RWPE2 (cell line): ENCODE data around the gene GSG1L.

ENCODE experiments used
- ATAC-seq: fragments of 200-7000 bp; cut with Tn5 transposase; 3 replicates; pipeline ENCODE4 v1.9.1; 2021; ENCODE audit warnings: low read depth
- DNase-seq: peaks from one replicate; pipeline ENCODE4 v3.0.0-alpha.2; 2020; ENCODE audit warnings: low spot score
- H3K27ac ChIP-seq: fragments of 450-650 bp; 2 replicates; pipeline ENCODE4 v1.5.1; 2017; ENCODE audit warnings: mild to moderate bottlenecking; ENCODE audit not compliant: poor library complexity, severe bottlenecking
- H3K27me3 ChIP-seq: fragments of 250-450 bp; sonication (Bioruptor Pico); 2 replicates; pipeline ENCODE4 v1.5.1; 2021; ENCODE audit warnings: mild to moderate bottlenecking, moderate library complexity; ENCODE audit not compliant: insufficient read depth, poor library complexity, severe bottlenecking
- H3K36me3 ChIP-seq: fragments of 250-450 bp; sonication (Bioruptor Pico); 2 replicates; pipeline ENCODE4 v1.5.1; 2020; ENCODE audit warnings: low read depth, mild to moderate bottlenecking, moderate library complexity
- H3K4me1 ChIP-seq: fragments of 250-450 bp; sonication (Bioruptor Pico); 2 replicates; pipeline ENCODE4 v1.5.1; 2021; ENCODE audit warnings: mild to moderate bottlenecking, moderate library complexity; ENCODE audit not compliant: insufficient read depth, poor library complexity, severe bottlenecking
- H3K4me3 ChIP-seq: fragments of 250-450 bp; sonication (Bioruptor Pico); 2 replicates; pipeline ENCODE4 v1.5.1; 2021; ENCODE audit warnings: mild to moderate bottlenecking, moderate library complexity; ENCODE audit not compliant: severe bottlenecking
- H3K9me3 ChIP-seq: fragments of 250-450 bp; sonication (Bioruptor Pico); 2 replicates; pipeline ENCODE4 v1.5.1; 2021; ENCODE audit warnings: mild to moderate bottlenecking, moderate library complexity; ENCODE audit not compliant: severe bottlenecking
- CTCF ChIP-seq: fragments of 450-650 bp; IDR thresholded peaks from one replicate; pipeline ENCODE4 v1.5.1; 2017; ENCODE audit warnings: mild to moderate bottlenecking, moderate library complexity; ENCODE audit not compliant: poor library complexity, severe bottlenecking

Gene GSG1L

GRCh38 chr16:28108590-28109247 lies 45.2 kb upstream of the GSG1L start:
- Histone ChIP-seq H3K4me1 (no peaks in the 10 kb centered on the region), H3K27ac (no peak overlapping the region), H3K4me3 (no peak overlapping the region), H3K27me3 (no peaks in the 10 kb centered on the region), H3K9me3 (no peaks in the 10 kb centered on the region), H3K36me3 (peaks cover 100% of the 10 kb centered on the region)
- ATAC-seq = no peak
- no peak for TF ChIP-seq CTCF
- no peak for DNase-seq

DNA sequence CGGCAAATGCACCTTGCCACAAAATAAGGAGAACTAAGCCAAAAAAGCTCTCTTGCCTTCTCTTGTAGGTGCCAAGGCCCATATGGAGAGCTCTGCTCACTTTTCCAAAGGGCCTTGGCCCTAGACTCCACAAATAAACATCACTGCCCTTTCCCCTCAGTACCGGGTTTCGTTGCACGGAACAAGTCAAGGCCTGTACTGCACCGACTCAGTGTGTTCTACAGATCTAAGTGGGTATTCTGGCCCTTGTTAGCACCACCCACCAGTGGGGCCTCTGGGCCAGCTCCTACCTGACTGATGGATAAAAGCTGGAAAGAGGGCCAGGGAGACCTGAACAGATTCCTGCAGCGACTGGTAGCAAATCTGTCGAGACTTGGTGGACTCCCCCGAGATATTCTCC lies 43.7 kb upstream of the GSG1L start:
- H3K36me3 ChIP-seq = peaks cover 100% of the 10 kb centered on the region

DNA sequence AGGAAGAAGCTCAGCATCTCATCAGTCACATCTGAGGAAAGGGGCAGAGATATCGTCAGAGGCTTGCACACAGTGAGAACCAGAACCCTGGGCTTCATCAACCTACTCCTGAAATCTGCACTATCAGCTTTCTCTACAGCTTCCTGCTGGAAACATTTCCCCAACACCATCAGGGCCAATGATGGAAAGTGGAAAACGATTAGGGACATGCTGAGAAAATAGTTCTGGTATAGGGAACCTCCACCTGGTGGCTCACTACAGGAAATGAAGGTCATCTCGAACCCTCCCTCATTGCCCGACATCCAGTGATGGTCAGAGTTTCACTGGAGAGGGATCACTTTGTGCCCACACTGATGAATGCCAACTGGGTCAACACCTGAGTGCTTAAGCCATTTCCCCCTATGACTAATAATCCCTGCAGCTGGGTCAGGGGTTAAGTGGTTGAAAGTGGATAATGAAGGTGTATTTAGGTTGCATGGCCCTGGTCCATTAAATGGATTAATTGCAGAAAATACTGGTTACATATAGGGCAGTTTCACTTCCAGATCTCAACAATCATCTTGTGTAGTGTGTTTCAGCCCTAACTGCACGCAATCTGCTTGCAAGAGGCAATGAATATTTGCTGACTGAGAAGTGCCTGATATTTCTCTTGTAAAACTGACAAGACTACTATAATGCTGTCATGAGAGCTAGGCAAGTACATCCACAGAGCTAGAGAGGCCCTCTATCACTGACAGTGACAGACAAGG lies 43.1 kb upstream of the GSG1L start:
- Histone ChIP-seq H3K27ac (no peak overlapping the region), H3K27me3 (no peaks in the 10 kb centered on the region), H3K9me3 (no peaks in the 10 kb centered on the region), H3K4me3 (no peak overlapping the region), H3K36me3 (peaks cover 100% of the 10 kb centered on the region), H3K4me1 (no peaks in the 10 kb centered on the region)
- TF ChIP-seq CTCF = no peak
- no peak for ATAC-seq
- DNase-seq = no peak

More for the DNA sequence above, 43.7 kb upstream of the GSG1L start:
- Histone ChIP-seq H3K4me1 (no peaks in the 10 kb centered on the region), H3K27me3 (no peaks in the 10 kb centered on the region), H3K9me3 (no peaks in the 10 kb centered on the region), H3K4me3 (no peak overlapping the region), H3K27ac (no peak overlapping the region)
- ATAC-seq = no peak
- DNase-seq = no peak
- no peak for TF ChIP-seq CTCF

- ATAC-seq (no peak), DNase-seq (no peak)
- Histone ChIP-seq H3K27ac (no peak overlapping the region), H3K4me3 (no peak overlapping the region), H3K9me3 (no peaks in the 10 kb centered on the region), H3K4me1 (no peaks in the 10 kb centered on the region), H3K27me3 (no peaks in the 10 kb centered on the region), H3K36me3 (peaks cover 100% of the 10 kb centered on the region)
- no peak for TF ChIP-seq CTCF
These were observed 42.4 kb upstream of the GSG1L start for GRCh38 chr16:28105954-28106353.

- ATAC-seq (no peak), DNase-seq (no peak)
- Histone ChIP-seq H3K4me1 (no peaks in the 10 kb centered on the region), H3K4me3 (no peak overlapping the region), H3K36me3 (peaks cover 100% of the 10 kb centered on the region), H3K27me3 (no peaks in the 10 kb centered on the region), H3K9me3 (no peaks in the 10 kb centered on the region), H3K27ac (no peak overlapping the region)
- TF ChIP-seq CTCF = no peak
These were observed 41.8 kb upstream of the GSG1L start for GRCh38 chr16:28105297-28105696.
